GM12801 (cell line): ENCODE results near the gene DDX31.

Source experiments
- TF ChIP-seq, protein P1 (sequence below): IDR thresholded peaks from one replicate; pipeline ENCODE4 v1.5.1; 2011; ENCODE audit warnings: control low read depth; ENCODE audit not compliant: insufficient read length; ENCODE audit errors: extremely low read depth

The DDX31 gene

DNA sequence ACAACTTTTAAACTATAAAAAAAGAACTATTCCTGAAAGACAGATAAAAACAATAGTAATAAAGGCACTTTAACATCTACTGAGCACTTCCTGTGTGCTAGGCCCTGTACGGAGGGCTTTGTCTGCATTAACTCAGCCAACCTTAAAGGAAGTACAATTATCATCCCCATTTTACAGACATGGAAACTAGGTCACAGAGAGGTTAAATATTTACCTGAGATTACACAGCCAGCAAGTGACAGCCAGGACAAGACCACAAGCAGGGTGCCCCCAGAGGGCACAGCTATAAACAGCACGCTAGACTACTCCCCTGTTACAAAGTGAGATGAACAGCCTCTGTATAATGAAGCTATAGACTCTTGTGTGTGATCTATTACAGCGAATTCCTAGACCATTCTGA lies 25.5 kb downstream of the DDX31 start:
- TF ChIP-seq, protein P1, sequence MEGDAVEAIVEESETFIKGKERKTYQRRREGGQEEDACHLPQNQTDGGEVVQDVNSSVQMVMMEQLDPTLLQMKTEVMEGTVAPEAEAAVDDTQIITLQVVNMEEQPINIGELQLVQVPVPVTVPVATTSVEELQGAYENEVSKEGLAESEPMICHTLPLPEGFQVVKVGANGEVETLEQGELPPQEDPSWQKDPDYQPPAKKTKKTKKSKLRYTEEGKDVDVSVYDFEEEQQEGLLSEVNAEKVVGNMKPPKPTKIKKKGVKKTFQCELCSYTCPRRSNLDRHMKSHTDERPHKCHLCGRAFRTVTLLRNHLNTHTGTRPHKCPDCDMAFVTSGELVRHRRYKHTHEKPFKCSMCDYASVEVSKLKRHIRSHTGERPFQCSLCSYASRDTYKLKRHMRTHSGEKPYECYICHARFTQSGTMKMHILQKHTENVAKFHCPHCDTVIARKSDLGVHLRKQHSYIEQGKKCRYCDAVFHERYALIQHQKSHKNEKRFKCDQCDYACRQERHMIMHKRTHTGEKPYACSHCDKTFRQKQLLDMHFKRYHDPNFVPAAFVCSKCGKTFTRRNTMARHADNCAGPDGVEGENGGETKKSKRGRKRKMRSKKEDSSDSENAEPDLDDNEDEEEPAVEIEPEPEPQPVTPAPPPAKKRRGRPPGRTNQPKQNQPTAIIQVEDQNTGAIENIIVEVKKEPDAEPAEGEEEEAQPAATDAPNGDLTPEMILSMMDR: no peak

DNA sequence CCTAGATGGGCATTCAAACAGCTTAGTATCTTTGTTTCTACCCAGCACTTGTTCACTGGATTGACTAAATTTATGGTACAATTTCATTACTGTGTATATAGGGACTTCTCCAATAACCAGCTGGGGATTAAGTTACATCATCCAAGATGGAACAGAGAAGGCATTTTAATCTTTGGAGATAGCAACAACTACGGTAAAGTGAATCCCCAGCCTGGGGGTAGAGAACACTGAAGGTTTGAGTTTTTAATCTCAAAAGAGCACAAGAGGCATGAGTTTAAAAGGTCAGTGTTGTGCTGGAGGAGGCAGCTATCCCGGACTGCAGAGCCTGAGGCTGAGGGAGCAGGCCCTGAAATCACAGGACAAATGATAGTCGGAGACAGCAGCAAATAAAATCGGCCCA lies 28.6 kb downstream of the DDX31 start:
- TF ChIP-seq, protein P1: no peak

GRCh38 chr9:132639322-132639721 lies 30.5 kb downstream of the DDX31 start:
- TF ChIP-seq, protein P1: no peak

DNA sequence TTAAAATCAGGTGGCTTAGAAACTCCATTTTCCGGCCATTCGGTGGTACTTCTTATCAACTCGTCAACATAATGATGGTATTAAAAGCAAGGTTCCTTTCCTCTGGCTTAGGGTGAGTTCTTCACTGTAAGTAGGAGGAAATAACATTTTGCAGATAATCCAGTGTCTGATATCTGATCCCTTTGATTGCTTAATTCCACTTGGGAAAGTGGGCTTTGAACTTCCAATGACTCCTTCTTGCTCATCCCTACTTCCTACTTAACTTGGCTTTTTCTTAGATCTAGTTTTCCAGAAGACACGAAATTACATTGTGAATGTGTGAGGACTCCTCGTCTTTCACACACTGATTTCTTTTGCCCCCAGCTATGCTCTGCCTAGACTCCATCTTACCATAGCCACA lies 31.5 kb downstream of the DDX31 start:
- TF ChIP-seq, protein P1: no peak

GRCh38 chr9:132637801-132638200 lies 32.0 kb downstream of the DDX31 start:
- TF ChIP-seq, protein P1: no peak

DNA sequence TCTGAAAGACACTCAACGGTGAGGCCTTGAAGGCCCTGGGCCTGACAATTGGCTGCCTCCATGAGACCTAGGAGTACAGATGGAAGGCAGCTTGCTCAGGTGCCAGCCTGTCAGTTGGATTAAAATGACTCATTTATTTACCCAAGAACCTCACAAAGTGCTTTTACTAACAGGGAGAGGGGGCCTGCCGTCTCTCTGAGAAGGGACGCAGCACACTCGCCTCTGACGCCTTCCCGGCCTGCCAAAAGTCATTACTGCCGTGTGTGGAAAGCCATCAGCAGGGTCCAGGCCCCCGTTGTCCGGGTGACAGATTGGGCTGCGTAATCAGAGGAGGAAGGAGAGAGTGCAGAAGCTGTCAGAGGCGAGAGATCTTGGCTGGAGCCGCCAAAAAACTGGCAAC lies 32.4 kb downstream of the DDX31 start:
- TF ChIP-seq, protein P1: no peak

DNA sequence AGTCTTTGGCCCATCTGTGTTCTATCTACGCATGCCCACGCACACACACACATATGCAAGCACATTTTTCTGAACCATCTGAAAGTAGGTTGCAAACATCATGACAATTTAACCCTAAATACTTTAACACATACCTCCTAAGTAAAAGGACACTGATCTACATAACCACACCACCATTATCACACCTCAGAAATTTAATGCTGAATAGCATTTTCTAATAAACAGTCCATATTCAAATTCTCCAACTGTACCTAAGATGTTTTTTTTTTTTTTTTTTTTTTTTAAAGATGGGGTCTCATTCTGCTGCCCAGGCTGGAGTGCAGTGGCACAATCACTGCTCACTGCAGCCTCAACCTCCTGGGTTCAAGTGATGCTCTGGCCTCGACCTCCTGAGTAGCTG lies 35.5 kb downstream of the DDX31 start:
- TF ChIP-seq, protein P1: no peak
